Rectal smooth muscle tissue (tissue), 1 donor: ENCODE results near the gene ABHD12.
"Not testable (repeated sequence)": the region's sequence is repeated elsewhere in the genome, so short reads cannot be mapped to it uniquely, and the experiment has no call there.

Source experiments
- H3K27ac ChIP-seq: one replicate; pipeline ENCODE4 v1.7.0; 2013; ENCODE audit warnings: low read depth, low read length, inconsistent platforms
- H3K27me3 ChIP-seq: one replicate; pipeline ENCODE4 v1.7.0; 2013; ENCODE audit warnings: low read length; ENCODE audit not compliant: control insufficient read depth, insufficient read depth
- H3K36me3 ChIP-seq: one replicate; pipeline ENCODE4 v1.7.0; 2013; ENCODE audit warnings: low read length; ENCODE audit not compliant: control insufficient read depth, insufficient read depth
- H3K4me1 ChIP-seq: one replicate; pipeline ENCODE4 v1.7.0; 2013; ENCODE audit warnings: low read length; ENCODE audit not compliant: control insufficient read depth, insufficient read depth
- H3K4me3 ChIP-seq: one replicate; pipeline ENCODE4 v1.7.0; 2013; ENCODE audit warnings: low read length
- H3K9ac ChIP-seq: one replicate; pipeline ENCODE4 v1.7.0; 2013; ENCODE audit warnings: low read length

Gene ABHD12

DNA sequence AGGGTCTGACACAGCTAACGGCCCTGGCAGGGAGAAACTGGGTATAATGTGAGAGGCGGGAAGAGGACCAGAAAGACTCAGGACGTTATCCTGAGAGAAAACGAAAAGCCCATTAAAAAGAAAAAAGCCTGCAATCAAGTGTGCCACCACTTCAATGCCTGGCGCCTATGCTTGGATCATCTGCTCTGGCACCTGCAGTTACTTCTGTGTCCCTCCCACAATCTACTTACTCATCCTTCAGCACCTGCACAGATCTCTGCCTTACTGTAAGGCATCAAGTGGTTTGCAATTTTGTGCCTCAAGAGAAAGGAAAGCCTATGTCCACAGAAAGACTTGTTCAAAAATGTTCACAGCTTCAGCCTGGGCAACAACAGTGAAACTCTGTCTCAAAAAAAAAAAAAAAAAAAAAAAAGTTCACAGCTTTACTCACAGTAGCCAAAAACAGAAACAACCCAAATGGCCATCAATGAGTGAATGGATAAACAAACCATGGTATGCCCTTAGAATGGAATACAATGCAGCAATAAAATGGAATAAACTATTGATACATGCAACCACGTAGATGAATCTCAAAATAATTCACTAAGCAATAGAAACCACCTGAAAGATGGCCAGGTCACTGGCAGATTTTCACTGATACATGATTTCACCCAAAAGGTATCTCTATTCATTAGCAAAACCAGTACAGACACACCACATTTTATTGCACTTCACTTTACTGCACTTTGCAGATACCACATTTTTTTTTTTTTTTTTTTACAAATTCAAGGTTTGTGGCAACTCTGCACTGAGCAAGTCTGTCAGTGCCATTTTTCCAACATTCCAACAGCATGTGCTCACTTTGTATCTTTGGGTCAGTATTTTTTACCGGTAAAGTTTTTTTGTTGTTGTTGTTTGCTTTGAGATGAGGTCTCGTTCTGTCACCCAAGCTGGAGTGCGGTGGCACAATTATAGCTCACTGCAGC is 48.6 kb downstream of the ABHD12 start:
- no peak overlapping the region for H3K9ac ChIP-seq
- no peaks in the 10 kb centered on the region for H3K27me3 ChIP-seq
- H3K36me3 ChIP-seq: no peaks in the 10 kb centered on the region
- no peaks in the 10 kb centered on the region for H3K4me1 ChIP-seq
- no peak overlapping the region for H3K4me3 ChIP-seq
- no peak overlapping the region for H3K27ac ChIP-seq

DNA sequence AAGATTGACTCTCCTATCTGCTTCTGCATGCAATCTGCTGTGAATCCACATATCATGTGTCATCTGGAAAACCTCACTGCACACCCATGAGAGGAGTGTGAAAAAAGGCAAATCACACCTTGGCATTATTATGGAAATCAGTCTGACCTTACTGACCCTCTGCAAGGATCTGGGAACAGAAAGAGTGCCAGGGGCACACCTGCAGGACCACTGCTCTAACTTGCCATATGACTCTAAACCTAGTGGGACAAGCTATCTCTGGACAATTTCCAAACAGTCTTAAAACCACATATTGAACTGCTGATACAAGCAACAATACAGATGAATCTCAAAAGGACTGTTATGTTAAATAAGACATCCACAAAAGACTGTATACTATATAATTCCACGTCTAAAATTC is 50.3 kb downstream of the ABHD12 start:
- no peaks in the 10 kb centered on the region for H3K4me1 ChIP-seq
- no peak overlapping the region for H3K27ac ChIP-seq
- H3K27me3 ChIP-seq: no peaks in the 10 kb centered on the region
- no peak overlapping the region for H3K9ac ChIP-seq
- no peak overlapping the region for H3K4me3 ChIP-seq
- no peaks in the 10 kb centered on the region for H3K36me3 ChIP-seq

DNA sequence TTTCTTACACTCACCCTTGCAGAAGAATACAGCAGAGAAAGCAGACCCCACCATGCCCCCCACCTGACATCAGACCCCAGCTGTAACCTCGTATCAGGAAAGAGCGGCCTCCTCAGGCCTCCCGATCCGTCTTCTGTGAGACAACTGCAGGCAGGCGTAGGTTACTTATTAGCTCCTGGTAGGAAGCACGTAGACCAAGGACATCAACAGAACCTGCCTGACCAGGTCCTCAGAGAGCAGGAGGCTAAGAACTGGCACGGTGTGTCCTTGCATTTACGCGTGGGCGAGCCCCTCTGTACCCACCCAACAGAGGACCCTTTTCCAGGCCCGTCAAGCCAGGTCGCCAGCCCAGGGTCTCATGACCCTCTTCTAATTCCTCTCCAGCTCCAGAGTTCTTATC is 51.0 kb downstream of the ABHD12 start:
- H3K4me3 ChIP-seq: no peak overlapping the region
- no peak overlapping the region for H3K9ac ChIP-seq
- no peaks in the 10 kb centered on the region for H3K4me1 ChIP-seq
- H3K36me3 ChIP-seq: no peaks in the 10 kb centered on the region
- no peak overlapping the region for H3K27ac ChIP-seq
- H3K27me3 ChIP-seq: no peaks in the 10 kb centered on the region

DNA sequence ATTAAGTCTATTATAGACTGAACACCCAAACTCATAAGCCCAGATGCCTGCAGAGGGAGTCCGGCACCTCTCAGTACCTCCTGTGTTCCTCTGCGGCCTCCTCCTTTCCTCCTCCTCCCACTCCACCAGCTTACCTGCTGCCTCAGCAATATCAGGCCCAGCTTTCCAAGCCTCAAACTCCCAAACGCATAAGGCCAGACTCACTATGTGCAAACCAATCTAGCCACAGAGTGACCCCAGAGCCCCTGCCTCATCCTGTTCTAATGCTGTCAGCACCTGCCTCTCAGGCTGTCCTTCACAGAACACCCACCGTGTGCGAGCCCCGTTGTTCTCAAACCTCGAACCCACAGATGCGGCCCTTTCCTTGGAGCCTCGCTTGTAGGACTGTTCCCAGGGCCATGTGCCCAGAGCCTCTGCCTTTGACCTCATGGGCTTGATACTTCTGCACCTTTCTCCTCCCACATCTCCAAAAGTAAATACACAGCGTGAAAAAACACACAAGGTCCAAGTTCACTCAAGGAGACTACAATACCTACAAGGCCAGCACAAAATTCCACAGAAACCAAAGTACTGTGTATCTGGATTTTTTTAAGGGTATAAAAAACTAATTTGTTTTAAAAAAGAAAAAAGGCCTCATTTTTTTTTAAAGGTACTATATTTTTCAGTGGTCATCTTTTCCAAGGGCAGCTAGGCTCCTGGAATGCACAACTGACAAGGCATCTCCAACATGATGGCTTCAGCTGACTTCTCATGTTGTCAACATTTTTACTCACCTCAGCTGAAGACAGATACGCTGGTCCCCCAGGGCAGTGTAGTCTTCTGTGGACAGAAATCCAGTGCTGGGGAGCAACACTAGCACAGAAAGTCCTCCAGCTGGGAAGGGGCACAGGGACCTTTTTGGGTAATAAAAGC is 52.3 kb downstream of the ABHD12 start:
- no peaks in the 10 kb centered on the region for H3K36me3 ChIP-seq
- H3K4me1 ChIP-seq: no peaks in the 10 kb centered on the region
- no peak overlapping the region for H3K9ac ChIP-seq
- no peaks in the 10 kb centered on the region for H3K27me3 ChIP-seq
- no peak overlapping the region for H3K27ac ChIP-seq
- no peak overlapping the region for H3K4me3 ChIP-seq

DNA sequence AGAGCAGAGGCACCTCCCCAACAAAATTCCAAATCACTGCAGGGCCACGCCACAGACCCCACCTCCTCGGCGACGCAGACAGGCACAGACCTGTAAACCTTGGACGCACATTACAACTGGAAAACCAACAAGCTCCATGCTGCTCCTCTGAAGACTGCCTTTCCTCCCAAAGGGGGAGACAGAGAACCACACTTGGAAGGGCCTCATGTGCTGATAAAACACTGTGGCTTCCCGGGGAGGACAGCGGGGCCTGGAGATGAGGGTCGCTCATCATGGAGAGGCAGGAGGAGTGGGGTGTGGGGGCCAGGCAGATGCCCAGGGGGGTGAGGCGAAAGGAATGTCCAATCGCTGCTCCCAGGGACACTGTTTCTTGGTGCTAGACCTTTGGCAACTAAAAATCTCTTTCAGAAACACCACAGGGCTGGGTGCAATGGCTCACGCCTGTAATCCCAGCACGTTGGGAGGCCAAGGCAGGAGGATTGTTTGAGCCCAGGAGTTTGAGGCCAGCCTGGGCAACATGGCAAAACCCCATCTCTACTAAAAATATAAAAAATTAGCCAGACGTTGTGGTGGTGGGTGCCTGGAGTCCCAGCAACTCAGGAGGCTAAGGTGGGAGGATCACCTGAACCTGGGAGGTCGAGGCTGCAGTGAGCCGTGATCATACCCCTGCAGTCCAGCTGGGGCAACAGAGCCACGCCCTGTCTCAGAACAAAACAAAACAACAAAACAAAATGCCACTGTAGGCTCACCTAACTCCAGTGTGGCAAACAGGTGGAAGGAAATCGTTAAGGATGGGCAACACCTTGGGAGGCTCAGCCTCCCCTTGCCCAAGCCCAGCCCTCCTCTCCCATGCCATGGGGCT is 53.8 kb downstream of the ABHD12 start:
- no peak overlapping the region for H3K4me3 ChIP-seq
- no peak overlapping the region for H3K9ac ChIP-seq
- no peak overlapping the region for H3K27ac ChIP-seq
- no peaks in the 10 kb centered on the region for H3K36me3 ChIP-seq
- no peaks in the 10 kb centered on the region for H3K27me3 ChIP-seq
- H3K4me1 ChIP-seq: no peaks in the 10 kb centered on the region

DNA sequence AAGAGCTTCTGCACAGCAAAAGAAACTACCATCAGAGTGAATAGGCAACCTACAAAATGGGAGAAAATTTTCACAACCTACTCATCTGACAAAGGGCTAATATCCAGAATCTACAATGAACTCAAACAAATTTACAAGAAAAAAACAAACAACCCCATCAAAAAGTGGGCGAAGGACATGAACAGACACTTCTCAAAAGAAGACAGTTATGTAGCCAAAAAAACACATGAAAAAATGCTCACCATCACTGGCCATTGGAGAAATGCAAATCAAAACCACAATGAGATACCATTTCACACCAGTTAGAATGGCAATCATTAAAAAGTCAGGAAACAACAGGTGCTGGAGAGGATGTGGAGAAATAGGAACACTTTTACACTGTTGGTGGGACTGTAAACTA is 55.7 kb downstream of the ABHD12 start:
- not testable (repeated sequence) for H3K9ac ChIP-seq, H3K27me3 ChIP-seq, H3K36me3 ChIP-seq, H3K4me1 ChIP-seq, H3K4me3 ChIP-seq, H3K27ac ChIP-seq

DNA sequence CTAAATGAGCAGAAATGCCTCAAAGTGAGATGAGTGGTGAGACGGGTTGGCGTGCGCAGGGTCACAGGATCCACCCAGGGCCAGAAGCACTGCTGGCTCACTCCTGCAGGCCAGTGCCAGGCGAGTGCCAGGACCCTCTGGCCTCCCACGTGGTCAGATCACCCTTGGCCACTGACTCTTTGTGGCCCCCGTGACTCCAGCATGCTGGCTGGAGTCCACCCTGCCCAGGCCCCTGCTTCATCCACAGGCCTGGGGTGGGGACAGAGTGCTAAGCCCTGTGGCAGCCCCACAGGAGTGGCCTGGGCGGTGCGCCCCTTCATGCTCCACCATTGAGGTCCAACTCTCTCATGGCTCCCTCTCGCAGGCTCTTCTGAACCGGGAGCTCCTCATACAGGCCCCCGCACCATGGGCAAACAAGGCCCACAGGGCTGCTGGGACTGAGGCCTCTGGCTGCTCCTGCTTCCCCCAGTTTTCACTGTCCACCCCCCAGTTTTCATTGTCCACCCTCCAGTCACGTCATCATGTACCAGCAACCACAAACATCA is 61.6 kb downstream of the ABHD12 start:
- Histone ChIP-seq H3K27me3 (no peaks in the 10 kb centered on the region), H3K9ac (no peak overlapping the region), H3K27ac (no peak overlapping the region), H3K4me1 (no peaks in the 10 kb centered on the region), H3K36me3 (no peaks in the 10 kb centered on the region), H3K4me3 (no peak overlapping the region)

DNA sequence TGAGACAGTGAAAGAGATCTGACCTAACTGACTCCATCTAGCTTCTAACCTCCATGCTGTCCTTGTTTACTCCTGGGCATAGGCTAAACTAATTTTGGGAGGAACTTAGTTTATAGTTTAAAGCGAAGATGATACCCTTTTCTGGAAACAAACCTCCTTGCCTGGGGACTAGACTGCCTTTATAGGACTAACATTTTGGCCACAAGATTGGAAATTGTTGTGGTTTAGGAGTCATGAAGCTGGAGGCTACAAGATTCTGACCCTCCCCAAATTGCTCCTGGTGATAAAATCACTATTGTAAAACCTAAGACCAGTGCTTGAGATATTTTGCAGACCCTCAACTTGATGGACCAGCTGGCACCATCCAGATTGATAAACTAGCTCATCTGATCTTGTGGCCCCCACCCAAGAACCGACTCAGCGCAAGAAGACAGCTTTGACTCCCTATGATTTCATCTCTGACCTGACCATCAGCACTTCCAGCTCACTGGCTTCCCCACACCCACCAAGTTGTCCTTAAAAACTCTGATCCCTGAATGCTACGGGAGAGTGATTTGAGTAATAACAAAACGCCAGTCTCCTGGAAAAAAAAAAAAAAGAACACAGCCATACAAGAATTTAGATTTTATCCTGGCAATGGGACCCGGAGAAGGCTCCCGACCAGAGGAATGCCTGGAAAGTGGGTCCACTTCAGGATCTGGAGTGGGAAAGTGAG is 63.0 kb downstream of the ABHD12 start:
- Histone ChIP-seq H3K27ac (no peak overlapping the region), H3K9ac (no peak overlapping the region), H3K4me1 (no peaks in the 10 kb centered on the region), H3K4me3 (no peak overlapping the region), H3K36me3 (no peaks in the 10 kb centered on the region), H3K27me3 (no peaks in the 10 kb centered on the region)

DNA sequence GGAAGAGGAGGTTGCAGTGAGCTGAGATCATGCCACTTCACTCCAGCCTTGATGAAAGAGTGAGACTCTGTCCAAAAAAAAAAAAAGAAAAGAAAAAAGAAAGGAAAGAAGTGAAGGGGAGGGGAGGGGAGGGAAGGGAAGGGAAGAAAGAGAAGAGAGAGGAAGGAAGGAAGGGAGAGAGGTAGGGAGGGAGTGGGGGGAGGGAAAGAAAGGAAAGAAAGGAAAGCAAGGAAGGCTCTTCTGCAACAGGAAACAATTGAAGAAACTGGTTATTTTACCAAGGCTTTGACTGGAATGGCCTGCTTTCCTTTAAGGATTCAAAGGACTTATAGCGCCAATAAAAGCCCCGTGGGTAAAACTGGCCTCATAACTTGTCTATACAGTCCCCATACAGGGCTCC is 64.6 kb downstream of the ABHD12 start:
- Histone ChIP-seq H3K4me1 (no peaks in the 10 kb centered on the region), H3K27me3 (no peaks in the 10 kb centered on the region), H3K36me3 (no peaks in the 10 kb centered on the region), H3K9ac (no peak overlapping the region), H3K4me3 (no peak overlapping the region), H3K27ac (no peak overlapping the region)

DNA sequence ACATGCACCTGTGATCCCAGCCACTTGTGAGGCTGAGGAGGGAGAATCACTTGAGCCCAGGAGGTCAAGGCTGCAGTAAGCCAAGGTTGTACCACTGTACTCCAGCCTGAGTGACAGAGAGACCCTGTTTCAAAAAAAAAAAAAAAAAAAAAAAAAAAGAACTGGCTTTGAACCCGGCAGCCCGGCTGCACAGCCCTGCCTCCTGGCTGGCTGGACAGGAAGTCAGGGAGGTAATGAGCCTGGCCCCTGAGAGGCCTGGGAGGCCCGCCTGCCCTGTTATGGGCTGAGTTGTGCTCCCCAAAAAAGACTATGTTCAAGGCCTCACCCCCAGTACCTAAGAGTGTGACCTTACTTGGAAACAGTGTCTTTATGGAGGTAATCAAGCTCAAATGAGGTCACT is 65.6 kb downstream of the ABHD12 start:
- H3K27me3 ChIP-seq: no peaks in the 10 kb centered on the region
- H3K4me3 ChIP-seq: no peak overlapping the region
- H3K36me3 ChIP-seq: no peaks in the 10 kb centered on the region
- no peak overlapping the region for H3K9ac ChIP-seq
- H3K4me1 ChIP-seq: no peaks in the 10 kb centered on the region
- H3K27ac ChIP-seq: no peak overlapping the region

DNA sequence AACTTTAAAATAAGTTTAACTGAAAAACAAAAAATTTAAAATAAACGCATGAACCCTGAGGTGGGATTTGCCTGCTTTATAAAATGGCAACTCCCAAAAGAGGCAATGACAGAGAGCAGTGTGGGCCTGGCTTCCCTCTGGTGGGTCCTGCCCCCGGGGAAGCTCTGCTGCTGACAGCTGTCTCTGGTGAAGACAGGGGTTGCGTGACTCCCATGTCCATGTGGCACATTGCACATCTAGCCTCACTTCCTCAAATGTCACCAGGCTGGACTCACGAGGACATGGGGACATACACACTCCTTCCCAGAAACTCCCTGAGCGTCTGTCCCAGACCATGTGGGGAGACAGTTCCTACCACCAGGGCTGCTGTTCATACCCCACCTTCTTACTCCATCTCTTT is 66.2 kb downstream of the ABHD12 start:
- H3K4me3 ChIP-seq: no peak overlapping the region

More for the DNA sequence above, 66.2 kb downstream of the ABHD12 start:
- Histone ChIP-seq H3K27me3 (no peaks in the 10 kb centered on the region), H3K9ac (no peak overlapping the region), H3K4me1 (no peaks in the 10 kb centered on the region), H3K36me3 (peaks cover 3% of the 10 kb centered on the region), H3K27ac (no peak overlapping the region)
